ENCODE data around the gene VTCN1.

DNA sequence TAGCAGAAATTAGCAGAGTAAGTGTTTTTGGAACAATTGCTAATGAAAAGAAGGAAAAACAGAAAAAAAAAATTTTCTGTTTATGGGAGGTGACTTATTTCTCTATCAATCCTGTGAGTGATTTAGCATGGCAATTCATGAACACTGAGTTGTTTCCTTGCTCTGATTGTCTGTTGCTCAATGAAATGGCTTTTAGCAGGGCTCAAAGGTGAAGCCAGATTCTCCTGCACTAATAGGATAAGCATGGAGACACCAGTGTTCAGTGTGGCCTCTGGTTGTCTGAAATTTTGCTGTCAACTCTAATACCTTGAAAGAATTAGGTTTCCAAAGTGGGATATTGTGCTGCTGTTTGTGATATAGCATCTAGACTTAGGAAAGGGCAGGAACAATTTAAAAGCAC lies 105.0 kb downstream of the VTCN1 start:
- TF ChIP-seq, protein P1, sequence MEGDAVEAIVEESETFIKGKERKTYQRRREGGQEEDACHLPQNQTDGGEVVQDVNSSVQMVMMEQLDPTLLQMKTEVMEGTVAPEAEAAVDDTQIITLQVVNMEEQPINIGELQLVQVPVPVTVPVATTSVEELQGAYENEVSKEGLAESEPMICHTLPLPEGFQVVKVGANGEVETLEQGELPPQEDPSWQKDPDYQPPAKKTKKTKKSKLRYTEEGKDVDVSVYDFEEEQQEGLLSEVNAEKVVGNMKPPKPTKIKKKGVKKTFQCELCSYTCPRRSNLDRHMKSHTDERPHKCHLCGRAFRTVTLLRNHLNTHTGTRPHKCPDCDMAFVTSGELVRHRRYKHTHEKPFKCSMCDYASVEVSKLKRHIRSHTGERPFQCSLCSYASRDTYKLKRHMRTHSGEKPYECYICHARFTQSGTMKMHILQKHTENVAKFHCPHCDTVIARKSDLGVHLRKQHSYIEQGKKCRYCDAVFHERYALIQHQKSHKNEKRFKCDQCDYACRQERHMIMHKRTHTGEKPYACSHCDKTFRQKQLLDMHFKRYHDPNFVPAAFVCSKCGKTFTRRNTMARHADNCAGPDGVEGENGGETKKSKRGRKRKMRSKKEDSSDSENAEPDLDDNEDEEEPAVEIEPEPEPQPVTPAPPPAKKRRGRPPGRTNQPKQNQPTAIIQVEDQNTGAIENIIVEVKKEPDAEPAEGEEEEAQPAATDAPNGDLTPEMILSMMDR (IDR thresholded peaks at IDR 0.05; ENCODE audit: poor library complexity) = no peak
- TF ChIP-seq EZH2 (IDR thresholded peaks at IDR 0.05; ENCODE audit: borderline replicate concordance) = no peak

Measured in hepatocyte (in vitro differentiated cells).